ENCODE results near the gene CCDC24.

The CCDC24 gene

DNA sequence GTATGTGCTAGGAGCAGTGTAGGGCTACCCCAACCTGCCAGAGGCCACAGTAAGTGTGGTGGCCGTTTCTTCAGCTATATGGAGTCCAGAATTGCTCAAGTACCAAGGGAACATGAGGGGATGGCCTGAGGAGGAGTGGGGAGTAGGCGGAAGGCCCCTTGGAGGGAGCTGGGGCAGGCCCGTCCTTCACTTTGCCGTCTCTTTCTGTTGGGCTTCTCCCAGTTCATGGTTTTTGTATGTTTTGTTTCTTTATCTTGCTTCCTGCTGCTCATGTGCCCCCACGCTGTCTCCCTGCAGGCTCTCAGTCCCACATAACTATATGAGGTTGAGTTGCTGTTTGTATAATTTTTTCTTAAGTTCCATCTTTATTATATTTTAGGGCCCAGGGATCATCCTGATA lies 27.5 kb upstream of the CCDC24 start:
- H3K4me3 ChIP-seq (ENCODE audit: low read depth, low read length): no peak overlapping the region
- TF ChIP-seq, protein P1, sequence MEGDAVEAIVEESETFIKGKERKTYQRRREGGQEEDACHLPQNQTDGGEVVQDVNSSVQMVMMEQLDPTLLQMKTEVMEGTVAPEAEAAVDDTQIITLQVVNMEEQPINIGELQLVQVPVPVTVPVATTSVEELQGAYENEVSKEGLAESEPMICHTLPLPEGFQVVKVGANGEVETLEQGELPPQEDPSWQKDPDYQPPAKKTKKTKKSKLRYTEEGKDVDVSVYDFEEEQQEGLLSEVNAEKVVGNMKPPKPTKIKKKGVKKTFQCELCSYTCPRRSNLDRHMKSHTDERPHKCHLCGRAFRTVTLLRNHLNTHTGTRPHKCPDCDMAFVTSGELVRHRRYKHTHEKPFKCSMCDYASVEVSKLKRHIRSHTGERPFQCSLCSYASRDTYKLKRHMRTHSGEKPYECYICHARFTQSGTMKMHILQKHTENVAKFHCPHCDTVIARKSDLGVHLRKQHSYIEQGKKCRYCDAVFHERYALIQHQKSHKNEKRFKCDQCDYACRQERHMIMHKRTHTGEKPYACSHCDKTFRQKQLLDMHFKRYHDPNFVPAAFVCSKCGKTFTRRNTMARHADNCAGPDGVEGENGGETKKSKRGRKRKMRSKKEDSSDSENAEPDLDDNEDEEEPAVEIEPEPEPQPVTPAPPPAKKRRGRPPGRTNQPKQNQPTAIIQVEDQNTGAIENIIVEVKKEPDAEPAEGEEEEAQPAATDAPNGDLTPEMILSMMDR (IDR thresholded peaks at IDR 0.05; ENCODE audit: low read depth, low read length): no peak

DNA sequence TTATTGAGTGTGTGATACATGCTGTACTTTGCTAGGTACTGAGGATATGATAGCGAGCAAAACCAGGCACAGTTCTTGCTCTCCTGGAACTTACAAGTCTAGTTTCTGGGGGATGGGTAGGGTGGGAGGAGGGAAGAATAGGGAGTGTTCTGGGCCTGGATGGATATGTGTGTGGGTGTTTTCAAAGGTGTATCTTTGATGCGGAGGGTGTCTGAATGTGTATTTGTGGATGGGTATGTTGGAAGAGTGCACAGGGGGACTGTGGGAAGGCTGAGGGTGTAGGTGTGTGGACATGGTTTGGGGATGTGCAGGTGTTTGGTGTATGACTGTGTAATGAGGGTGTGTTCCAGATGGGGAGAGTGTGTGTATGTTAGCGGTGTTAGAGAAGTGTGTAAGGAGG lies 26.1 kb upstream of the CCDC24 start:
- H3K4me3 ChIP-seq (ENCODE audit: low read depth, low read length): no peak overlapping the region
- TF ChIP-seq, protein P1 (IDR thresholded peaks at IDR 0.05; ENCODE audit: low read depth, low read length): no peak

DNA sequence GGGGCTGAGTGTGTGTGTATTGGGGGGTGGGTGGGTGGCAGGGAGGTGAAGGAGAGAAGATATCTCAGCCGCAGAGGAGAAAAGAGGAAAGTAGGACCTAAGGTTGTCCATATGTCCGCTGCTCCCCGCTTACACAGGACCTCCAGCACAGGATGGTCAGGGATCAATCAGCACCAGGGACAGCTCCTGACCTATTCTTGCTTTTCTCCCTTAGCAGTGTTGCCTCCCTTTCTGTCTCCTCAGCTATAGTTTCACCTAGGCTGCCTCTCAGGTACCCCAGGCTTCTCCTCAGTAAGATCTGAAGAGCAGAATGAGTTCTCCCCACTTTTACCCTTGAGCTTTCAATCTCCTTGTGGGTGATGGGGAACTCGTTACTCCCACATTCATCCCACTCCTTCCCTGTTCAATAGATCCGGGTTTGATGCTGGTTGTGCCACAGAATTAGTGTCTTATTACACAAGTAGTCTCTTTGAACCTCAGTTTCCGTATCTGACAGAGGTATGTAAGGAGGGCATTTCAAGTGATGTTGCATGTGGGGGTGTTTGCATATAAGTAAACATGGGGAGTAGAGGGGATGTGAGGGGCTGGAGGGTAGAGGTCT lies 23.0 kb upstream of the CCDC24 start:
- no peak overlapping the region for H3K4me3 ChIP-seq (ENCODE audit: low read depth, low read length)
- TF ChIP-seq, protein P1 (IDR thresholded peaks at IDR 0.05; ENCODE audit: low read depth, low read length): no peak

DNA sequence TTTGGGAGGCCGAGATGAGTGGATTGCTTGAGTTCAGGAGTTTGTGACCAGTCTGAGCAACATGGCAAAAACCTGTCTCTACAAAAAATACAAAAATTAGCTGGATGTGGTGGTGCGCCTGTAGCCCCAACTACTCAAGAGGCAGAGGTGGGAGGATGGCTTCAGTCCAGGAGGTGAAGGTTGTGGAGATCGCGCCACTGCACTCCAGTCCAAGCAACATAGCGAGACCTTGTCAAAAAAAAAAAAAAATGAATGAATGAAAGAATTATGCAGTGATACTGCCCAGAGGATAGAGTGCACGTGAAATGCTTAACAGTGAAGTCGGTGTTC lies 22.0 kb upstream of the CCDC24 start:
- TF ChIP-seq, protein P1 (IDR thresholded peaks at IDR 0.05; ENCODE audit: low read depth, low read length): no peak
- H3K4me3 ChIP-seq (ENCODE audit: low read depth, low read length): no peak overlapping the region; the same call in 1 of the 2 replicates

DNA sequence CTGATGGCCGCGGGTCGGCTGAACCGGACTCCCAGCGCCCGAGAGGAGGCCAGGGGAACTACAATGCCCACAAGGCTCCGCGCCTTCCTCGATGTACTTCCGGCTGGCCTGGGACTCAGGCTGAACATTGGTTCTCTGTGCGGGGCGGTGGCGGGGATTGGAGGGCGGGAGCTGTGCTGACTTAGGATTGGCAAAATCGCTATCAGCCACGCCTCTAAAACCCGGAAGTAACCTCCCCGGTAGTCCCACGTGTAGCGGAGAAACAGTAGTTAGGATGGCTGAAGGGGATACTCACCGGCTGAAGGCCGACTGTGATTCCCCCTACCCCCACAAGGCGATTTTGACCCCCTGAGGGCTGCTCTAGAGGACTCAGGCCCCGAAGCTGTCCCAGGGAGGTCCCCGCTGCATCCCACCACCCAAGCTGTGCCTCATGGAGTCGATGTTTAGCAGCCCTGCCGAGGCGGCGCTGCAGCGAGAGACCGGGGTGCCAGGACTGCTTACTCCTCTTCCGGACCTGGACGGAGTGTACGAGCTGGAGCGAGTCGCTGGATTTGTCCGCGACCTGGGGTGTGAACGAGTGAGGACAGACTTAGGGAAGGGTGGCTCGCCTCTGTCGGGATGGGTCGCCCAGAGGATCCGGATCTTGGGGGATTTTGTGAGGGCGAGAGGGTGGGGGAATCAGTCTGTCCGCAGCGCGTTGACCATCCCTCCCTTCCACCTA lies 21.5 kb upstream of the CCDC24 start, which contains the start of gene DPH2:
TSS of gene DPH2 (plus strand) at position 265 of the 721 bp plus-strand sequence. CDS start at position 431, 166 bp downstream.
- H3K4me3 ChIP-seq (ENCODE audit: low read depth, low read length): peak within 1 kb of the TSS; percentile 96
- TF ChIP-seq, protein P1 (IDR thresholded peaks at IDR 0.05; ENCODE audit: low read depth, low read length): no peak

DNA sequence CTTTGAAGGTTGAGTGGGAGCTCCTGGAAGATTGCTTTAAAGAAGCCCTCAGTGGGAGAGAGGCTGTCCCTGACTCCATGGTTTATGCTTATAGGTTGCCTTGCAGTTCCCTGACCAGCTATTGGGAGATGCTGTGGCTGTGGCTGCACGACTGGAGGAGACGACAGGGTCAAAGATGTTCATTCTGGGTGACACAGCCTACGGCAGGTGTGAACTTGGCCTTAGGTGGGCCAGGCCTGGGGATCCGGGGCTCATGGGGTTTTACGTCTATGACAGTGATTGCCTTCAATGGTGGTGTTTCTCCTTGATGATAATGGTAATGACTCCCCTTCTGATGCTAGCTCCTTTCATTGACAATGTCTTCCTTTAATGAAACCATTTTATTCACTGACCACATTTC lies 20.9 kb upstream of the CCDC24 start:
- TF ChIP-seq, protein P1 (IDR thresholded peaks at IDR 0.05; ENCODE audit: low read depth, low read length): no peak
- H3K4me3 ChIP-seq (ENCODE audit: low read depth, low read length): peak overlapping the region; percentile 96

DNA sequence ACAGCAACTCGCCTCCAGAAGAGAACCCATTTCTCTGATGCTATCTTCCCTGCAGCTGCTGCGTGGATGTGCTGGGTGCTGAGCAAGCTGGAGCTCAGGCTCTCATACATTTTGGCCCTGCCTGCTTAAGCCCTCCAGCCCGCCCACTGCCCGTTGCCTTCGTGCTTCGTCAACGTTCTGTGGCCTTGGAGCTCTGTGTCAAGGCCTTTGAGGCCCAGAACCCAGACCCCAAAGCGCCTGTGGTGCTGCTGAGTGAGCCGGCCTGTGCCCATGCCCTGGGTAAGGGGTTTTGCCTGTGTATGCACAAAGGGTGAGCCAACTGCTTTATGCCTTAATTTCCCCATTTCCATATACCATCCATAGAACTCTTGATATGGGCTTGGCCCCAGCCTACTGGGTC lies 20.5 kb upstream of the CCDC24 start:
- TF ChIP-seq, protein P1 (IDR thresholded peaks at IDR 0.05; ENCODE audit: low read depth, low read length): no peak
- H3K4me3 ChIP-seq (ENCODE audit: low read depth, low read length): peak overlapping the region; percentile 96; the same call in 1 of the 2 replicates

All from WI38 (cell line).